ENCODE measurements around the gene SLC4A7. TPM values are rescaled to one million over a fixed set of nuclear protein-coding genes. Genes with fewer than 3 reads are reported as not detected.
"Not testable (repeated sequence)": the region's sequence is repeated elsewhere in the genome, so short reads cannot be mapped to it uniquely, and the experiment has no call there.

Gene SLC4A7
- total RNA-seq, 1 donor from 2014 or later: 35.0 TPM

DNA sequence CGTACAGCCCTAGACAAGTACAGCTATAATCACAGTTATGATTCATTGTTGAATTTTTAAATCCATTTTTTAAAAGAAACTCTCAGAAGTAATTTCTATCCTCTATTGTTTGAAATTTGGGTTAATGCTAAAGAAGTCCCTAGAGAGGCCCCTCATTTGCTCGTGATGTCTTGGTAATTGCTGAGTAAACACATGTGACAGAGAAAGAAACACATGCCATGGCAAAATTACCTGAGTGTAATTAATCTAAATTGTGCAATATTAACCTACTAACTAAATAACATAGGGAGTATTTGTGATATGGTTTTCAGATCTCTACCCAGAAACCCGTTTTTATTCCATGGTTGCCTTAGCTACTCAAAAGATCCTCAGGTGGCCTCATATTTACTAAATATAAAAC lies 125.8 kb downstream of the SLC4A7 start:
- DNase-seq: no peak

DNA sequence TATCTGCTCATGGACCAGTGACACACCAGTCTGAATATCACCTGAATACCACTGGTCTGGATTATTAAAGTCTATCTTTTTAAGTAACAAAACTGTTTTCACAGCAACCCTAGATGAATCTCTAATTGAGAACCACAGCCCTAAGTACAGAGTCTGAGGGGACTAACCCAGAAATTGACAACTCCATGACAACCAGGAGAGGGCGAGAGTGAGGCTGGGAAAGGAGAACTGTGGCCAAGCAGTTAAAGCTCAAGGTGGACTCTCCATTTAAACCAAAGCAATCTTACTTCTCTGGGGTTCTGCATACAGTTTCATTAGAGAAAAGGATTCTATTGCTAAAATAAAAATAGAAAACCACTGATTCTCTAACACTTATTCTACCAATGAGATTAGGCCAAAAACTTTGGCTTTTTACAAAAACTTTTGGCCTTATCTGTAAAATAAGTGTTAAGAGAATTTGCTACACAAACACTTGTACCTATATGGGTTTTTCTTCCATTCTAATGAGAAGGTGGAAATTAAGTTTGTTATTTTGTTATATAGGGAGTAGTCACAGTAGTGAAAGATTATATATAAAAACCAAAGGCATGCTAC lies 126.4 kb downstream of the SLC4A7 start:
- no peak for DNase-seq

DNA sequence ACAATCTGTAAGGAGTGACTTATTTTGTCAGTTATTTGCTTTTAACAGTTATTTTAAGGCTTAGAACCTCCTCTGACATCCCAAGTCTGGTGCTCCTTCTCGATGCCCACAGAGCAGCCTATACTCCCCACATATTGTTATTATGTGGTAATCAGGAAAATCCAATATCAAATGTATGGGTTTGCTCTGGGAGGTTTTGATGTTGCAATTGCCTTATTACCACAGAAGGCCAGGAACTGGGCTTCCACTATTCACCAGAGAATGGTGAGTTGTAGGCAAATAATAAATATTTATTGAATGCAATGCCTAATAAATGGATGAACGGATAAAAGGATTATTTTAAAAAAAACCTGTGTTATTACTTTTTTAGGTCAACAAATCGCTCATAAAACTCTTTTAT lies 127.2 kb downstream of the SLC4A7 start:
- no peak for DNase-seq

DNA sequence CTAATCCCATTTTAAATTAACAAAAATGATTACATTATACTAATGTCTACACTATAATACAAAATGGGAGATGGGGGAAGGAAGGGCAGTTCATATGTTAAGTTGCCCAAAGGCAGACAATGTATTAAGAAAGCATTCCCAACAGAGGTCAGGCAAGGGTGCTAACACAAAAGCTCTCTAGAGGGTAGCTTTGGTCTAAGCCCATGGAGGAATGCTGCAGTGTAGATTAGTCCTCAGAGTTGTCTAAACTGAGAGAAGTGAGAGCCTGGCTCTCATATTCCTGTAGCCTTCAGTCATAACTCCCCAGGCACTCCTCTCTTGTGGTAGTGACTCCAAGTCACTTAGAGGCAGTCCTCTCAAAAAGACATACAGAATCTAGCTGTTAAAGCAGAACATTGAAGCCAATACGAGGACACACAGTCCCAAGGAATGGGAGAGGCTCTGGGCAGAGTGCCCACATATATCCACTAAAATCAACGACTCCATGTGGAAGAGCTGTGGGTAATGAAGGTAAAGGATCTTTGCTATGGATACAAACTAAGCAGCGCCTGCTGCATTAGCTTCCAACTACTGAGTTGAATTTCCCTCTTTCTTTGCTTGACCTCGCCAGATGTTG lies 129.5 kb downstream of the SLC4A7 start:
- DNase-seq: no peak

DNA sequence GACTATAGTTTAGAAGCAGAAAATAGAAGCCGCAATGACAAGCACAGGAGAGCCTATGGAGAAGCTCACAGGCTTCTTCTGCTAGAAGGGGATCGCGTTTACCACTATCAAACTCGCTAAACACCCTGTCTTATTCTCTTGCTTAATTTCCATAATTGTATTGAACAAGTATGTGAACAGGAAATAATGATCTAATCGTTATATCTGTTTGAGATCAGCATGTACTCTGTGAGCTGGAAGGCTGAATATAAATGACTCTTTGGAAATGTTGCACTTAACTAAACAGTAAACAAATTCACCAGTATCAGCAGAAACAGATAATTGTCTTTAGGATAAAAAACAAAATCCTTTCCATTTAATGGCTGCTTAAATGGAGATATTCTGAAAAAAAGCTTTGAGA lies 130.0 kb downstream of the SLC4A7 start:
- no peak for DNase-seq

DNA sequence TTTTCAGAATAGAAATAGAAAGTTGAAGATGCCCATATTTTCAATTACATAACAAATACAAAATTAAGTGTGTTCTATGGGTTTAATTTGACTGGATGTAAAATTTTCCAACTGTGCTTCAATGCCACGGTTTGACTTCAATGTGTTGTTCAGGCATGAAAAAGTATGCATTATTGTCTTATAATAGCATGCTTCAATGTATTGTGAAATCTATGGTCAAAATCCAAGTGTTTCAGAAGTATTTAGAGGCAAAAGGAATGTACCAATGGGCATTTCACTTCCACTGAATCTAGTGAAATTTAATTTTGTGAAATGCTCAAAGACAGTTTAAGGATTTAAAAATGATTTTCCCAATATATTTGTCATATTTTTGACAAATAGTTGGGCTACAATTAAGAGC lies 131.0 kb downstream of the SLC4A7 start:
- DNase-seq: no peak

DNA sequence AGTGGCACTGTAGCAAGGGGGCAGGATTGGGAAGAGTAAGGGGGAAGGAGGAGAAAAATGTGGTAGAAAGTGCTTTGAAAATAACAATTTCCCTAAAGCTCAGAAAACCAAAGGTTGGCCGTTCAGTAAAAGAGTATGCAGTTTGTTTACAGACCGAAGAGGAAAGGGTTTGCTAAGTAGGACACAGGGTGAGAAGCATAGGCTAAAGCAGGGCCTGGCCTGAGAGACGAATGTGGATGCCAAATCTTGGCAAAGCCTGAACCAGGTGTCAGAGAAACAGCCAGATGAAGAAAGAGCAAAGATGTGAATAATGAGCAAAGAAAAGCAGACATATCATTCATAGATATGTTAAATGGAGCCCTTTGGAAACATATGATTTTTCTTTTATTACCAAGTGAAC lies 132.1 kb downstream of the SLC4A7 start:
- DNase-seq: no peak

DNA sequence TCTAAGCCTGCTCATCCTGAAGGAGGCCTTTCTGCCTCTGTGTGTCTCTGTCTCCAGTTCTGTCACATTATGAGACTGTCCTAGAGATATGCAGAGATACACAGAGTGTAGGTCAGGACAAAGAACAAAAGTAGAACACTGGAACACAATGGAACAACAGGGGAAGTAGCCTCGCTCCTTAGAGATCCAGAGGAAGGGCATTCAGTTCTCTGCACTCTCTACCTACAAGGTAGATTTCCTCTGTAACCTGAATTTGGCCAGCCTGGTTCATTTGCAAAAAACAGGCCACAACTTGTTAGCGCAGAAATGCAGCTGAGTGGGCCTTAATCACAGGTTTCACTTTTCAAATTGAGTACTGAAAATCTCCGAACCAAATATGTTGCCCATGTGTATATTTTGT lies 134.4 kb downstream of the SLC4A7 start:
- no peak for DNase-seq

DNA sequence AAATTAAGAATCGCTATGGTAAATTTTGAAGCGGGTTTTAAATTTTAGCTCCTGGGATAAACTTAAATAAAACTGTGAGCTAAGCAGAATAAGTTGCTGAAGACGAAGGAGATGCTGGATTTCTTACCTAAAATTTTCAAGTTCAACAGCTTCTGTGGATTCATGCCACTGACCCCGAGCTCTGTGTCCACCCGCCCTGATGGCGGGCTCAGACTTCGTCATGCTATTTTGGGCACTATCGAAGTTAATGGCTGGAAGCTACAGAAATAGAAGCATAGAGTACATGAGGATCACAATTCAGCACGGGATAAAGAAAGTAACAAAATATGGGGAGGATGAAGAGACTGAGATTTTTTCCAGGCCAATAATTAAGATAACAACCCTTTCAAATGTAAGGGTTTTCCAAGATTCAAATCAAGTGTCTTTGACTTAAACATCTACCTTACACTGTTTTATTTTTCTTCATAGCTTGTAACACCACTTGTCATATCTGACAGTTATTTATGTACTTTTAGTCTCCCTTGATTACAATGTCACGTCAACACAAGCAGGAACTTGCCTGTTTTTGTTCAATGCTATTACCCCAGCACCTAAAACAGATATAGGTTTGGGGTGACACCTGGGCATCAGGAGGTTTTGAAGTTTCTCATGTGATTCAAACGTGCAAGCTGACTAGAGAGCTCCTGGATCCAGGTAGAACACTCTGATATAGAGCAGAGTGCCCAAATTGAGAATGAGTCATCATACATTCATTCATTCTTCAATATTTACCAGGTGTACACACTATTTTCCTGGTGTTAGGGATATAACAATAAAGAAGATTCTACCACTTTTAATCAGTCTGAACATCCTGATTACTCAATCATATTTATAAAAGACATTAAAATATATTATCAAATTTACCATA lies 138.0 kb downstream of the SLC4A7 start:
- no peak for DNase-seq

DNA sequence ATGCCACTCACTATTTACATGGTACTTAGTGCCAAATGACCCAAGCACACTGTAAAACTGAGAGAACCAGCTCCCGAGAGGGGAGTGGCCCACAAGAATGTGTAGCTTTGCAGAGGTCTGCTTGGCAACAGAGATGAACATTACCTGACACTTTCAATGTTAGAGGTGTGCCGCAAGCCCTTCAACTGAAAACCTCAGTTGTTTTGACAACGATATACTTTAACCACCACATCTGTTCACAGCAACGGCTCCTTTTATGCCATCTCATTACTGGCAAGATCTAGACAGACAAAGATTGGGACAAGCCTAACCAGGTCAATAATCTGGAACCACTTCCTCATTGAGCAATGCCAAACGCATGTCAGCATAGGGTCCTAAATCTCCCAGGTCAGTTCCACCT lies 138.7 kb downstream of the SLC4A7 start:
- no peak for DNase-seq

DNA sequence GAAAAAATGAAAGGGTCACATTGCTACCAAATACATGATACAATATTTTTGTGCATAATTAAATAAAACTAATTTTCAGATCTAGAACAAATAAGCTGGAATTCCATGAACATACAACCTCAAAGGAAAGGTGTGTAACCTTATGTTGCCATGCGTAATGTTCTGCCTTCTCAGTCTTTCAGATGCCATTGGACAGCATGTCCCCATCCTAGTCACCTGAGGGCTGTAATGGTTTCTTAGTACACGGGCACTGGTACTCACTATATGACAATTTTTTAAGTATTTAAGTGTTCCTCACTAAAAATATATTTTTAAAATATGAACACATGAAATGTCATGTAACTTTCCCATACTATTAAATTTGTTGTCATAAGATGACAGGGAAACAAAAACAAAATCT lies 139.1 kb downstream of the SLC4A7 start:
- DNase-seq: no peak

DNA sequence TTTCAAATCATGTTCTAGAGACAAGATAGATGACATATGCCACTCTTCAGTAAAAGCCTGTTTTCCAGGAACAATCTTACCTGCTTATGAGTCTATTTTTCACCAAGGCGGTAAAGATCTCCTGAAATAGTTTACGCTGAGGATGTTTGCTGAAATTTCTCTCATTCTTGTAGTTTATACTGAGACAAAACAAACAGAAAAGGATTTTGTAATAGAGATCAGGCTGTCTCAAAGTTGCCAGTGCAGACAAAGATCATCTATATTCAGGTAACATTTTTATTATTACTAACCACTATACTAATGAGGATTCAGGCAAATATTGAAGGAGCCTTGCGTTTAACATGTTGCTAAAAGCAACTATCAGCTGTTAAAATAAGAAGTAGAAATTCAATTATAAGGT lies 140.0 kb downstream of the SLC4A7 start:
- no peak for DNase-seq

DNA sequence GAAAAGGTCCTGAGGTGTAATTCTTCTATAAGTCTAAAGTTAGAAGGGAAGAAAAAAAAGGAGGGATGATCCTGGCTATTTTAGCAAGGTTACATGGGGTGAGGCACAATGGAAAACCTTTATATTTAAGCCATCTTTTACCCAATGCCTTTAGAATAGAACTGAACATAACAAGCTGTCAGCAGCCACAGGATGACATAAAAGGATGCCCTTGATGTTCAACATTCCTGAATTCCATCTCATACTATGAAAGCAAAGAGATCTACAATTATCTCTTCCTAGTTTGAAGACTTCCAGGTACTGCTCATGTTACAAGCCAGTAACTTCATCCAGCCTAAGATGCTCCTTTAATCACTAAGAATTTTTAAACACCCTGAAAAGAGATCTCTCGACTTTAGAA lies 141.9 kb downstream of the SLC4A7 start:
- DNase-seq: no peak

DNA sequence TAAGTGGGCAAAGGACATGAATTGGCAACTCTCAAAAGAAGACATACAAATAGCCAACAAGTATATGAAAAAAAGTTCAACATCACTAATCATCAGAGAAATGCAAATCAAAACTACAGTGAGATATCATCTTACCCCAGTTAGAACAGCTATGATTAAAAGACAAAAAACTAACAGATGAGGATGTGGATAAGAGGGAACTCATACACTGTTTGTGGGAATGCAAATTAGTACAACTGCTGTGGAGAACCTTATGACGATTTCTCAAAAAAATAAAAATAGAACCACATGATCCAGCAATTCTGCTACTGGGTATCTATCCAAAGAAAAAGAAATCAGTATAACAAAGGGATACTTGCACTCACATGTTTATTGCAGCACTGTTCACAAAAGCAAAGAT lies 143.7 kb downstream of the SLC4A7 start:
- no peak for DNase-seq

DNA sequence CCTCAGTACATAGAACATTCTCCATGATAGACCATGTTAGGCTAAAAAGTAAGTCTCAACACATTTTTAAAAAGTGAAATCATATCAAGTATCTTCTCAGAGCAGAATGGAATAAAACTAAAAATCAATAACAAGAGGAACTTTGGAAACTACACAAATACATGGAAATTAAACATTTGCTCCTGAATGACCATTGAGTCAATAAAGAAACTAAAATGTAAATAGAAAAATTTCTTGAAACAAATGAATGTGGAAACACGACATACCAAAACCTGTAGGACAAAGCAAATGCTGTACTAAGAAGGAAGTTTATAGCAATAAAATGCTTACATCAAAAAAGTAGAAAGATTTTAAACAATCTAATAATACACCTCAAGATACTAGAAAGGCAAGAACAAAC lies 148.6 kb downstream of the SLC4A7 start:
- DNase-seq: no peak

DNA sequence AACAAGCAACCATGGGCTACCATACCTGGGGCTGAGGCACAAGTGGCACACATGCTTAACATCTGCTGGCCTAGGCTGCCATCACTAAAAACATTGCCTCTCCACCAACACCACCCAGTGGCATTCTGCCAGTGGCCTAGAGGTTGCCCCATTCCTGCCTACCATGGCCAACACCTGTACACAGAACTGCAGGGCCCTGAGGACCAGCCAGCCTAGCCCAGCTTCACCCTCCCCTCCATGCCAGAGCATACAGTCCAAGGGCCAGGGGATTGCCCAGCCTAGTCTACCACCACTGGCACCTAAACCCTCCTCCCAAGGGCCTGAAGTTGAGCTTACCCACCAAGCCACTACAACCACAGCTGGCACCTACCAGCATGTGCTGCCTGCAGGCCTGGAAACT lies 150.3 kb downstream of the SLC4A7 start:
- no peak for DNase-seq

DNA sequence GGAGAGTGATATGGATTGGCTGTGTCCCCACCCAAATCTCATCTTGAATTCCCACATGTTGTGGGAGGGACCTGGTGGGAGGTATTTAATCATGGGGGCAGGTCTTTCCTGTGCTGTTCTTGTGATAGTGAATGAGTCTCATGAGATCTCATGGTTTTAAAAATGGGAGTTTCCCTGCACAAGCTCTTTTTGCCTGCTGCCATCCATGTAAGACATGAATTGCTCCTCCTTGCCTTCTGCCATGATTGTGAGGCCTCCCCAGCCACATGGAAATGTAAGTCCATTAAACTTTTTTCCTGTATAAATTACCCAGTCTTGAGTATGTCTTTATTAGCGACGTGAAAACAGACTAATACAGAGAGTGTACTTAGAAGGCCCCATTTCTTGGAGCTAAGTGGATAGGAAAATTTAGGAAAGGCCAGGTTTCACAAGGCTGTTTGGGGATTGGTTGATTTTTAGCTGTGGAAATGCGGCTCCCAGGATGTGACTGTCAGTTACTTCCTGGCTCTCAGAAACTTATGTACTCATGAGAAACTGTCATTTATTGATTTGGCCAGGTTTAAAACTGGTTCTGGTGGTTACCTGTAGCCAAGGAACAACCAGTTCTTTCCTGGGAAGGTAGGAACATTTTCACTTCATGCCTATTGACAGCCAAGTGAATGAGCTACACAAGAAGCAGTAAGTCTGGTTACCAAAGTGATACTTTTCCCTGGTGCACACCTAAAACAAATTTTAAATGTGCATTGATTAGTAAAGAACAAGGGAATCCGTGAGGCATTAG lies 155.0 kb downstream of the SLC4A7 start:
- not testable (repeated sequence) for DNase-seq

DNA sequence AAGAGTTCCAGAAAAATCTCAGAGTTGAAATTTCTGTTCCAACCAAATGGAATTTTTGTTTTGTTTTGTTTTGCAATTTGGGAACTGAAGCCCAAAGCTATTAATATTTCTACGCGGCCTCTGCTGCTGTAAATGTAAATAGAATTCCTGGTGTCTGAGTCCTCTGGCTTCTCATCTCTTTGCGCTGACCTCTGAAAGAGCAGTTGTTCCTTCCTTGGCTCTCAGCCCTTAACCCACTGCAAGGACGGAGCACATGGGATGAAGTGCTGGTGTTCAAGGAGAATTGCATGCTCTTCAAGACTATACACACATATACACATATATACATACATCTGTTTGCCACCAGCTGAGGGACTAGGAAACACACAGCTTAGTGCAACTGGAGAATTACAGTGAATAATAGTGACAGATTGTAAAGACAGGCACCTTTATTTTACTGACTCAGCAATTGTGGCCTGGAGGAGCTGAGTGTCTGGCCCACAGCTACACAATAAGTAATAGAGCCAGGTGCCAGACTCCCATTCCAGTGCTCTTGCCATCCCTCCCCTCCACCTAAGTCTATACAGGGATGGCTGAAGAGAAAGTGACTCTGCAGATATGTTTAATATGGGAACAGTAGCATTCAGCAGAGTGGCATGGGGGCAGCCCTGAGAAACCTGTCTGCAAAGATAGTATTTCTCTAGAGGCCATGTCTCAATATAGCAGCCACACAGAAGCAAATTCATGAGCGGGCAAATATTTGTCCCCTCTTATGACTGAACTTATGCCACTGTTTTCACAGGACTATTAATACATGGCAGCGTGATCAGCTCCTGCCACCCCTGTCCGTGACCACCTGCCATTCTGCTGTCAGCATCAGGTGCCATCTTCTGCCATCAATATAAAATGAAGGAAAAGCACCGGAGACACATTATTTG lies 157.3 kb downstream of the SLC4A7 start:
- DNase-seq: no peak

DNA sequence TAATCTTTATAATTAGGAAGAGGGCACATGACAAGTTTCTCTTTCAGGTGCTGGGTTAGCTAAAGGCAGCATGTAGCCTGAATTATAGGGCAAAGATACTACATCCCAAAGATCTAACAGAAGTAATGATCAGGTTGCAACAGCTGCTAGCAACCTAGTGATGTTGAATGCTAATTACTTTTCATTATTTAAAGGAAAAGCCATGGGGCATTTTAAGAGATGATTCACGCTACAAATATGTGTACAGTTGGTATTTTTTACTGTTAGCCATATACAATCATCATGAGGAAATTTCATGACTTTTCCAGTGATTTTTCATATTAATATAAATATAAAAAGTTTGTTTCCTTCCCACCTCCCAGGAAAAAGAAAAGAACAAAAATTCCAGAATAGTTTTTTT lies 158.0 kb downstream of the SLC4A7 start:
- no peak for DNase-seq

DNA sequence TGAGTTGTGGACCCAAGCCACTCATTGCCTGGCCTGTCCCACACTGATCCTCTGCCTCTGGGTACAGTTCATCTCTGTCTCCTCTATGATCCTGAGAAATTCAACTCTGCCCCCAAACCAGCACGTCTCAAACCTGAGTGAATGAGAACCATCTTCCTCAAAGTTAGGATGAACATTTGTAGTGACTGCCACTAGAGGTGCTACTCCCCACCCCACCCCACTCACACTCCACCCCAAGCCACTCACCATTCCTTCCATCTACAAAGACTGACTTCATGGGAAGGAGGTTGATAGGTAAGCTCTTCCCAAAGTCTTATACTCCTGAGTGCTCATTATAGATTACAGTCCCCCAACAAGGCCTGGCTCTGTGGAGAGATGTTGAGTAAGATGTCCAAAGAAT lies 158.8 kb downstream of the SLC4A7 start:
- no peak for DNase-seq

DNA sequence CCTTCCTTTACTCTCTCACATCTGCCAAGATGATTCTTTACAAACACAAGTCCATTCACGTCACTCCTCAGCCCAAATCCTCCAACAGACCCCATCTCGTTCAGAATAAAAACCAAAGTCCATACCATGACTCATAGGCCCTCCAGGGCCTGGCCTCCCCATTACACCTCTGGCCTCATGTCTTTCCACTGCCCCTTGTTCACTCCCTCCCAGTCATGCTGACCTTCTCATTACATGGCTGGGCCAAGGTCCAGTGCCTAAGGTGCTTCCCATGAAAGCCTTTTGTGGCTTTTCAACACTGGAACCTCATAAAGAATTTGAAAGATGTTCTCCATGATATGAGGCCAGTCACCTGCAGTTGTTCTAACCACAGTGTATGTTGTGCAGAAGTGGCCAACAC lies 159.5 kb downstream of the SLC4A7 start:
- no peak for DNase-seq

DNA sequence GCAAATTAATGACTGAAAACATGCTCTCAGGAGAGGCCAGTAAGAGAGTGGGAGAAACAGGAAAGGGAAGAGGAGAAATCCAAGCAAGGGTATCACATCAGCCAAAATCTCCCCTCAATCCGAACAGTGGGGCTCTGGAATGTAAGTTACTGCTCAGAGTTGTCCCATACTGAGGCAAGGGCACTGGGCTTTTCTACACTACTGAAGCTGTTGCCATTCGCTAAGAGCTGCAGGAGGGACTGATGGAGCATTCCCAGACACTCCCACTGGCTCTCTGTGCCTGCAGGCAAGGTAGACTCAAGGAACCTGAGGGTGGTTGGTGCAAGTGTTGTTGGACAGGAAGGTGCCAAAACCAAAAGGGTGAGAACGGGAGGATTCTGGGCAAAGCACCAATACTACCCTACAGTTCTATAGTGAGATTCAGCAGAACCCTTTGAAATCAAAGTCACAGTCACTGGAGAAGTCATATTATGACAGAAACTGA lies 161.1 kb downstream of the SLC4A7 start:
- no peak for DNase-seq

All from skin of body (tissue), 2 donors.